GM23338 (cell line): ENCODE measurements around the gene MYRF. TPM values are rescaled to one million over a fixed set of nuclear protein-coding genes. Genes with fewer than 3 reads are reported as not detected.

Source experiments
- ATAC-seq: fragments of 200-7000 bp; cut with Tn5 transposase; 3 replicates; pipeline ENCODE4 v1.9.1; 2020
- DNase-seq: peaks from one replicate; pipeline ENCODE4 v3.0.0-alpha.2; 2015; ENCODE audit warnings: low spot score
- H2AFZ ChIP-seq: fragments of 200-600 bp; sonication (generic); 2 replicates; pipeline ENCODE4 v1.8.0; 2016; ENCODE audit warnings: antibody characterized with exemption, mild to moderate bottlenecking, moderate library complexity
- H3F3A ChIP-seq: fragments of 200-600 bp; sonication (generic); replicated peaks from 2 replicates; pipeline ENCODE4 v1.8.0; 2017; ENCODE audit warnings: antibody characterized with exemption, mixed run types, low read depth
- H3K27ac ChIP-seq: fragments of 200-600 bp; sonication (generic); 2 replicates; pipeline ENCODE4 v1.6.1; 2016; ENCODE audit warnings: low read depth
- H3K27me3 ChIP-seq: fragments of 200-600 bp; sonication (generic); 2 replicates; pipeline ENCODE4 v1.8.0; 2016; ENCODE audit warnings: mild to moderate bottlenecking, mixed run types, moderate library complexity; ENCODE audit not compliant: insufficient read depth
- H3K36me3 ChIP-seq: fragments of 200-600 bp; sonication (generic); 2 replicates; pipeline ENCODE4 v1.8.0; 2016; ENCODE audit warnings: mild to moderate bottlenecking; ENCODE audit not compliant: insufficient read depth
- H3K4me1 ChIP-seq: fragments of 200-600 bp; sonication (generic); 2 replicates; pipeline ENCODE4 v1.8.0; 2016; ENCODE audit warnings: mild to moderate bottlenecking, moderate library complexity; ENCODE audit not compliant: insufficient read depth
- H3K4me2 ChIP-seq: fragments of 200-600 bp; sonication (generic); 2 replicates; pipeline ENCODE4 v1.7.1; 2017; ENCODE audit warnings: mixed run types
- H3K4me3 ChIP-seq: fragments of 200-600 bp; sonication (generic); 2 replicates; pipeline ENCODE4 v1.6.1; 2016; ENCODE audit warnings: mixed run types
- H3K79me2 ChIP-seq: fragments of 200-600 bp; sonication (generic); replicated peaks from 2 replicates; pipeline ENCODE4 v1.8.0; 2017; ENCODE audit warnings: mild to moderate bottlenecking; ENCODE audit not compliant: insufficient read depth
- H3K9me2 ChIP-seq: fragments of 200-600 bp; sonication (generic); 2 replicates; pipeline ENCODE4 v1.8.0; 2017; ENCODE audit not compliant: insufficient read depth
- H4K20me1 ChIP-seq: fragments of 200-600 bp; sonication (generic); replicated peaks from 2 replicates; pipeline ENCODE4 v1.8.0; 2017; ENCODE audit warnings: mild to moderate bottlenecking; ENCODE audit not compliant: insufficient read depth
- H3K27ac Mint-ChIP-seq: 2 replicates; pipeline ENCODE4 v1.8.0; 2020; ENCODE audit warnings: inconsistent platforms, mild to moderate bottlenecking, moderate library complexity, mixed read lengths
- H3K27me3 Mint-ChIP-seq: 3 replicates; pipeline ENCODE4 v1.8.0; 2022; ENCODE audit warnings: low read depth, mild to moderate bottlenecking, moderate library complexity, mixed read lengths, inconsistent platforms; ENCODE audit not compliant: insufficient read depth, poor library complexity
- H3K36me3 Mint-ChIP-seq: 3 replicates; pipeline ENCODE4 v1.8.0; 2021; ENCODE audit warnings: low read depth, mild to moderate bottlenecking, inconsistent platforms, moderate library complexity, mixed read lengths
- H3K4me1 Mint-ChIP-seq: 3 replicates; pipeline ENCODE4 v1.8.0; 2020; ENCODE audit warnings: mild to moderate bottlenecking, inconsistent platforms, mixed read lengths
- H3K4me3 Mint-ChIP-seq: 3 replicates; pipeline ENCODE4 v1.8.0; 2021; ENCODE audit warnings: moderate library complexity, mild to moderate bottlenecking, inconsistent platforms, mixed read lengths
- H3K9me3 Mint-ChIP-seq: 3 replicates; pipeline ENCODE4 v1.8.0; 2020; ENCODE audit warnings: moderate library complexity, mild to moderate bottlenecking, inconsistent platforms, mixed read lengths
- CREB1 ChIP-seq: fragments of 250-450 bp; sonication (Bioruptor Pico); IDR thresholded peaks from 2 replicates; pipeline ENCODE4 v1.5.0; 2020; ENCODE audit warnings: low read depth, mild to moderate bottlenecking, moderate library complexity
- CTCF ChIP-seq, 2 experiments: fragments of 200-600 bp in 1 of 2; sonication (generic) in 1 of 2; conservative IDR thresholded peaks; 2 replicates each; pipeline versions ENCODE4 v1.5.1 to v1.6.1; 2016 to 2017; ENCODE audit warnings: antibody characterized with exemption in 2 of 2, low read depth in 2 of 2, mild to moderate bottlenecking in 2 of 2, moderate library complexity in 1 of 2
- EZH2phosphoT487 ChIP-seq: fragments of 200-600 bp; sonication (generic); IDR thresholded peaks from one replicate; pipeline ENCODE4 v1.8.1; 2018; ENCODE audit warnings: antibody characterized with exemption; ENCODE audit not compliant: unreplicated experiment
- POLR2AphosphoS5 ChIP-seq: IDR thresholded peaks from 2 replicates; pipeline ENCODE4 v1.6.1; 2016; ENCODE audit warnings: antibody characterized with exemption, low read depth
- REST ChIP-seq: IDR thresholded peaks from one replicate; pipeline ENCODE4 v1.6.1; 2018; ENCODE audit warnings: antibody characterized with exemption; ENCODE audit not compliant: unreplicated experiment
- polyA plus RNA-seq: library from polyadenylated mRNA; unstranded; fragments of >200 nt; fragmentation: Nextera tagmentation; extraction: Ambion mirVana; gene quantifications from 2 replicates; pipeline ENCODE4 v1.2.1, GENCODE V29; 2016
- total RNA-seq: library from RNA; depleted of rRNA; stranded (reverse); fragments of >200 nt; shearing (Covaris generic); gene quantifications from 2 replicates; pipeline ENCODE4 v1.2.3, GENCODE V29; 2014

Gene MYRF
- total and polyA plus RNA-seq, 2 experiments from 2014 or later = 1.9 to 5.5 TPM

- TF ChIP-seq CREB1 (no peak), POLR2AphosphoS5 (no peak), REST (no peak), EZH2phosphoT487 (no peak)
Observed at GRCh38 chr11:61775606-61776554, 23.4 kb downstream of the MYRF start (continued).

- peak; percentile 85 for DNase-seq
- Mint-ChIP-seq H3K4me1 (peaks cover 18% of the 10 kb centered on the region), H3K36me3 (peaks cover 3% of the 10 kb centered on the region; the same call in 1 of the 3 replicates), H3K9me3 (0 out of 3 replicates have a peak, but pooled peaks cover 3% of the 10 kb centered on the region), H3K27ac (peak overlapping the region; percentile 76; the same call in 1 of the 2 replicates), H3K27me3 (peaks cover 10% of the 10 kb centered on the region), H3K4me3 (no peak overlapping the region)
- Histone ChIP-seq H3K27ac (no peak overlapping the region), H3K4me2 (peak overlapping the region; percentile 48; the same call in 1 of the 2 replicates), H3K79me2 (no peaks in the 10 kb centered on the region), H2AFZ (no peak overlapping the region), H3K4me1 (peaks cover 4% of the 10 kb centered on the region), H3K9me2 (no peaks in the 10 kb centered on the region), H3K36me3 (no peaks in the 10 kb centered on the region), H3K4me3 (no peak overlapping the region), H4K20me1 (no peaks in the 10 kb centered on the region), H3F3A (0 out of 2 replicates have a peak, but pooled peaks cover 2% of the 10 kb centered on the region), H3K27me3 (no peaks in the 10 kb centered on the region)
- peak; percentile 84 to 88 for TF ChIP-seq CTCF (conservative IDR thresholded peaks at IDR 0.05; ENCODE audit: low read depth in 2 of 2)
- TF ChIP-seq EZH2phosphoT487 = no peak
- peak; percentile 77 for ATAC-seq
Observed at GRCh38 chr11:61776561-61777075, 24.2 kb downstream of the MYRF start.
